Parathyroid adenoma (tissue), 2 donors: ENCODE data around the gene CLCF1.

Experiments used
- H2AFZ ChIP-seq: fragments of 300-600 bp; sonication (generic); one replicate; pipeline ENCODE4 v1.7.0; 2017; ENCODE audit warnings: antibody characterized with exemption, mild to moderate bottlenecking
- H3K27ac ChIP-seq: fragments of 300-600 bp; sonication (generic); one replicate; pipeline ENCODE4 v1.7.0; 2017
- H3K27me3 ChIP-seq: fragments of 300-600 bp; sonication (generic); one replicate; pipeline ENCODE4 v1.7.0; 2017; ENCODE audit warnings: low read length; ENCODE audit not compliant: control insufficient read depth, insufficient read depth
- H3K36me3 ChIP-seq: fragments of 300-600 bp; sonication (generic); one replicate; pipeline ENCODE4 v1.7.0; 2017; ENCODE audit warnings: low read length; ENCODE audit not compliant: control insufficient read depth, insufficient read depth
- H3K4me1 ChIP-seq: fragments of 300-600 bp; sonication (generic); one replicate; pipeline ENCODE4 v1.7.0; 2017; ENCODE audit warnings: control low read depth
- H3K4me2 ChIP-seq: fragments of 300-600 bp; sonication (generic); one replicate; pipeline ENCODE4 v1.7.0; 2017; ENCODE audit warnings: low read length
- H3K4me3 ChIP-seq: fragments of 300-600 bp; sonication (generic); one replicate; pipeline ENCODE4 v1.7.0; 2017; ENCODE audit warnings: low read depth, low read length
- H3K79me2 ChIP-seq: fragments of 300-600 bp; sonication (generic); one replicate; pipeline ENCODE4 v1.7.0; 2017; ENCODE audit warnings: control low read depth
- H3K9ac ChIP-seq: fragments of 300-600 bp; sonication (generic); one replicate; pipeline ENCODE4 v1.7.0; 2017; ENCODE audit warnings: mild to moderate bottlenecking
- H3K9me3 ChIP-seq: fragments of 300-600 bp; sonication (generic); one replicate; pipeline ENCODE4 v1.7.0; 2017; ENCODE audit warnings: low read length; ENCODE audit not compliant: control insufficient read depth
- TF ChIP-seq, protein P1 (sequence below): fragments of 300-600 bp; sonication (generic); IDR thresholded peaks from one replicate; pipeline ENCODE4 v1.7.0; 2017; ENCODE audit warnings: antibody characterized with exemption, mild to moderate bottlenecking
- donor health status: primary hyperparathyroidism.

Gene CLCF1

DNA sequence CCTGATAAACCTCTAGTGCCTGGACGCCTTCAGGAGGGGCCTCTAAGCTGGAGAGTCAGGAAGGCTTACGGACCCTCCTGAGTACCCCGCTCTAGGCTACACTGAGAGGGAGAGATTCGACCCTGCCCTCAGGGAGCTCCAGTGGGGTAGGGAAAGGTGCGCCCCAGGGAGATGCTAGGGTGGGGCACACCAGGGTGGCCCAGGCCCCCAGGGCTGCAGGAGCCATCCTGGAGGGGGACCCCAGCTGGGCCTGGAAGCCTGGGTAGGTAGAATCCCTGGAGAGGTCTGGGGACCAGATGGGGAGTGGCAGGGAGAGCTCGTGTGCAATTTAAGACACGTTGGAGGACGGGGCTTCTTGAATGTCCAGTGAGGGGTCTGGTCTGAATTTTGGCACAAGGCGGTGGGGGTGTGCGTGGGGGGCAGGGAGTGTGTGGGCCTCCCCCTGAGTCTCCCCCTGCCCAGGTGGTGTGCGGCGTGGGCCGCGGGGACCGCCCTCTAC lies 46.8 kb upstream of the CLCF1 start:
- Histone ChIP-seq H3K27ac (peak overlapping the region; percentile 64), H2AFZ (no peak overlapping the region), H3K27me3 (no peaks in the 10 kb centered on the region), H3K4me3 (peak overlapping the region; percentile 43), H3K36me3 (no peaks in the 10 kb centered on the region), H3K79me2 (no peaks in the 10 kb centered on the region), H3K4me2 (peak overlapping the region; percentile 68), H3K4me1 (peaks cover 16% of the 10 kb centered on the region), H3K9ac (no peak overlapping the region), H3K9me3 (no peaks in the 10 kb centered on the region)
- TF ChIP-seq, protein P1, sequence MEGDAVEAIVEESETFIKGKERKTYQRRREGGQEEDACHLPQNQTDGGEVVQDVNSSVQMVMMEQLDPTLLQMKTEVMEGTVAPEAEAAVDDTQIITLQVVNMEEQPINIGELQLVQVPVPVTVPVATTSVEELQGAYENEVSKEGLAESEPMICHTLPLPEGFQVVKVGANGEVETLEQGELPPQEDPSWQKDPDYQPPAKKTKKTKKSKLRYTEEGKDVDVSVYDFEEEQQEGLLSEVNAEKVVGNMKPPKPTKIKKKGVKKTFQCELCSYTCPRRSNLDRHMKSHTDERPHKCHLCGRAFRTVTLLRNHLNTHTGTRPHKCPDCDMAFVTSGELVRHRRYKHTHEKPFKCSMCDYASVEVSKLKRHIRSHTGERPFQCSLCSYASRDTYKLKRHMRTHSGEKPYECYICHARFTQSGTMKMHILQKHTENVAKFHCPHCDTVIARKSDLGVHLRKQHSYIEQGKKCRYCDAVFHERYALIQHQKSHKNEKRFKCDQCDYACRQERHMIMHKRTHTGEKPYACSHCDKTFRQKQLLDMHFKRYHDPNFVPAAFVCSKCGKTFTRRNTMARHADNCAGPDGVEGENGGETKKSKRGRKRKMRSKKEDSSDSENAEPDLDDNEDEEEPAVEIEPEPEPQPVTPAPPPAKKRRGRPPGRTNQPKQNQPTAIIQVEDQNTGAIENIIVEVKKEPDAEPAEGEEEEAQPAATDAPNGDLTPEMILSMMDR: no peak

DNA sequence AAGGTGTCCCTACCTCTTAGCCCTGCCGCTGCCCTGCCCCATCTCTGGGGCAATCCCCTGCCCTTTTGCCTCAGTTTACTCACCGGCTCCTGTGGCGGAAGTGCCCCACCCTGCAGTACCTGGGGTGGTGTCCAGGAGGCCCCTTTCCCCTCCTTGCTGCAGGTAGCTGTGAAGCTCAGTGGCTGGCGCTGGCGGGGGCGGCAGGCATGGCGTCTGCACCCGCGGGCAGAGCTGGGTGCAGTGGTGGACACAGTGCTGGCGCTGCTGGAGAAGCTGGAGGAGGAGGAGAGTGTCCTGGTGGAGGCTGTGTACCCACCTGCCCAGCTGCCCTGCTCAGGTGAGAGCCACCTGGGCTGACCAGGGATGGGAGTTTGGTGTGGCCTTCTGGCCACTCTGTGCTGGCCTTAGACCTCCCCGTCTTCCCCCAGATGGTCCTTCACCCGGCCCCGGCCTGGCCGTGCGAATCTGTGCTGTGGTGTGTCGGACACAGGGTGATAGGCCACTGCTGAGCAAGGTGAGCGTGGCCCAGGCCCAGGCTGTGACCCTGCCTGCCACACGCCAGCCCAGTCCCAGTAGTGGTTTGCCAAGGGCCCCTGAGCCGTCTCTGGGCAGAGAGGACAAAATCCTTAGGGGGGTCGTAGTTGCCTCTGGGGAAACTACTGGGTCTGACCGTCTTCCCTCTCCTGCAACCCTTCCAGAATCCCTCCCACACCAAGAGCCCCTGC lies 46.1 kb upstream of the CLCF1 start:
- H3K27me3 ChIP-seq: no peaks in the 10 kb centered on the region
- H3K9ac ChIP-seq: no peak overlapping the region
- no peaks in the 10 kb centered on the region for H3K79me2 ChIP-seq
- peak overlapping the region; percentile 68 for H3K4me2 ChIP-seq
- H3K4me1 ChIP-seq: peaks cover 16% of the 10 kb centered on the region
- no peaks in the 10 kb centered on the region for H3K9me3 ChIP-seq
- TF ChIP-seq, protein P1: no peak
- no peaks in the 10 kb centered on the region for H3K36me3 ChIP-seq
- no peak overlapping the region for H3K4me3 ChIP-seq
- peak overlapping the region; percentile 78 for H3K27ac ChIP-seq
- H2AFZ ChIP-seq: no peak overlapping the region

DNA sequence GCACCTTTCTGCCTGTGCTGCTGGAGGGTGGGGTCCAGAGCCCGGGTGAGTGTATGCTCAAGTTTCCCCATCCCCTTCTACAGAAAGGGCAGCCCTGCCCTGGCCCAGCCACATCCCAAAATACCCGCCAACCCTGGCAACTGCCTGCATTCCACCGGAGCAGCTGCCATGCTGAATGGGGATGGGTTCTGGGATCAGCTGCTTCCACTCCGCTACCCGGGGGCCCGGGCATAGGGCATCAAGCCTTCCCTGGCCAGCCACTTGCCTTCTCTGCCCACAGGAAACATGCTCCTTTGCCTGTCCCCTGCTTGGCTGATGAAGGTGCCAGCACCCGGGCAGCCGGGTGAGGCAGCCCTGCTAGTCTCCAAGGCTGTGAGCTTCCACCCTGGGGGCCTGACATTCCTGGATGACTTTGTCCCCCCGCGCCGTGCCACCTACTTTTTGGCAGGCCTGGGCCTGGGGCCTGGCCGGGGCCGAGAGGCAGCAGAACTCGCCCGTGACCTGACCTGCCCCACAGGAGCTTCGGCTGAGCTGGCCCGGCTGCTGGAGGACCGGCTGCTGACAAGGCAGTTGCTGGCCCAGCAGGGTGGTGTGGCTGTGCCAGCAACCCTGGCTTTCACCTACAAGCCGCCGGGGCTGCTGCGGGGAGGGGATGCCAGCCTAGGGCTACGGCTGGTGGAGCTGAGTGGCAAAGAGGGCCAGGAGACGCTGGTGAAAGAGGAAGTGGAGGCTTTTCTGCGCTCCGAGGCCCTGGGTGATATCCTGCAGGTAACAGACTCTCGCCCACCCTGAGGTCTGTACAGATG lies 45.3 kb upstream of the CLCF1 start:
- H3K27ac ChIP-seq: peak overlapping the region; percentile 78
- TF ChIP-seq, protein P1: no peak

DNA sequence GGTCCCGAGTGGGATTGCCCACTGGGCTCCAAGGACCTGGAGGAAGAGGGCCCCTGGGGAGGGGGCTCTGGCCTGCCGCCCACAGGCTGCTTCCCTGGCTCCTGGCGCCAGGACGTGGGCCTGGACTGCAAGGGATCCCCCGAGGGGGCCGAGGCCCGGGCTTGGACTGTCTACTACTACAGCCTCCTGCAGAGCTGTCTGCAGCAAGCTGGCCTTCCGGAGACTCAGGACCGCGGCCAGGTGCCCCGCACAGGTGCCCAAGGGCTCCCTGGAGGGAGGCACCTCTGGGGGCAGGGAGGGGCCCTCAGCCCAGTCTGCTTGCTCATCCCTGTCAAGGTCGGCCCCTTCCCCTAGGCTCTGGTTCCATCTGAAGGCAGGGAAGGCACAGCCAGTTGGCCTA lies 44.0 kb upstream of the CLCF1 start:
- H3K79me2 ChIP-seq: no peaks in the 10 kb centered on the region
- TF ChIP-seq, protein P1: no peak
- no peak overlapping the region for H3K4me3 ChIP-seq
- H3K4me2 ChIP-seq: no peak overlapping the region
- peaks cover 16% of the 10 kb centered on the region for H3K4me1 ChIP-seq
- no peaks in the 10 kb centered on the region for H3K36me3 ChIP-seq
- no peaks in the 10 kb centered on the region for H3K27me3 ChIP-seq
- no peaks in the 10 kb centered on the region for H3K9me3 ChIP-seq
- no peak overlapping the region for H3K9ac ChIP-seq
- peak overlapping the region; percentile 78 for H3K27ac ChIP-seq
- H2AFZ ChIP-seq: no peak overlapping the region

More for the DNA sequence above, 45.3 kb upstream of the CLCF1 start:
- no peak overlapping the region for H3K9ac ChIP-seq
- H3K36me3 ChIP-seq: no peaks in the 10 kb centered on the region
- peaks cover 16% of the 10 kb centered on the region for H3K4me1 ChIP-seq
- H2AFZ ChIP-seq: no peak overlapping the region
- H3K79me2 ChIP-seq: no peaks in the 10 kb centered on the region
- no peaks in the 10 kb centered on the region for H3K27me3 ChIP-seq
- no peaks in the 10 kb centered on the region for H3K9me3 ChIP-seq
- H3K4me3 ChIP-seq: no peak overlapping the region
- peak overlapping the region; percentile 51 for H3K4me2 ChIP-seq
